Erythroblast (primary cell): ENCODE measurements around the gene COQ6.

Source experiments
- GATA1 ChIP-seq: IDR thresholded peaks from 2 replicates; pipeline ENCODE4 v1.6.1; 2011; ENCODE audit warnings: low read depth, mild to moderate bottlenecking, control low read depth, low read length, moderate library complexity
- POLR2A ChIP-seq: IDR thresholded peaks from 2 replicates; pipeline ENCODE4 v1.6.1; 2011; ENCODE audit warnings: mild to moderate bottlenecking, low read length

- TF ChIP-seq POLR2A (no peak), GATA1 (no peak)
Measured at GRCh38 chr14:73965216-73965615, 15.1 kb downstream of the COQ6 start.
